K562 (cell line): ENCODE data around the gene EHMT2. TPM values are rescaled to one million over a fixed set of nuclear protein-coding genes. Genes with fewer than 3 reads are reported as not detected.
A peak's percentile ranks its signal among the peaks of the same experiment; 100 is the strongest.

Experiments used
- EP400 ChIP-seq: fragments of 450-650 bp; IDR thresholded peaks from 2 replicates; pipeline ENCODE4 v1.6.1; 2017; ENCODE audit warnings: antibody characterized with exemption, mild to moderate bottlenecking, moderate library complexity
- HDAC2 ChIP-seq: fragments of 450-650 bp; IDR thresholded peaks from 2 replicates; pipeline ENCODE4 v1.6.1; 2016; ENCODE audit warnings: mild to moderate bottlenecking
- JUND ChIP-seq, 2 experiments: IDR thresholded peaks; 2 replicates in 1 of 2; 3 replicates in 1 of 2; pipeline ENCODE4 v1.6.1; 2011; ENCODE audit warnings: borderline replicate concordance in 2 of 2, low read depth in 2 of 2, low read length in 2 of 2, improper control_type of control experiment in 1 of 2, missing biosample characterization in 1 of 2, missing genetic modification characterization in 1 of 2, missing genetic modification reagents in 1 of 2
- KDM4B ChIP-seq, 2 experiments: fragments of 450-650 bp in 1 of 2; sonication (generic) in 1 of 2; IDR thresholded peaks; 2 replicates each; pipeline ENCODE4 v1.6.1; 2016 to 2017; ENCODE audit warnings: borderline replicate concordance in 2 of 2, antibody characterized with exemption in 1 of 2, low read depth in 1 of 2, mild to moderate bottlenecking in 1 of 2
- PTTG1 ChIP-seq: fragments of 450-650 bp; IDR thresholded peaks from 2 replicates; pipeline ENCODE4 v1.6.1; 2016; ENCODE audit warnings: low read depth, mild to moderate bottlenecking, missing genetic modification characterization, missing compliant biosample characterization
- RBM15 ChIP-seq: fragments of 200-400 bp; formaldehyde crosslinking; IDR thresholded peaks from 2 replicates; pipeline ENCODE4 v1.6.1; 2018; ENCODE audit warnings: mild to moderate bottlenecking, low read length, moderate library complexity; ENCODE audit not compliant: insufficient read depth
- RBM22 ChIP-seq: fragments of 200-400 bp; formaldehyde crosslinking; IDR thresholded peaks from 2 replicates; pipeline ENCODE4 v1.6.1; 2018; ENCODE audit warnings: low read length, low read depth; ENCODE audit not compliant: poor library complexity, severe bottlenecking
- TCFL5 ChIP-seq: fragments of 250-450 bp; sonication (Bioruptor Pico); conservative IDR thresholded peaks from 2 replicates; pipeline ENCODE4 v1.6.1; 2021; ENCODE audit warnings: mild to moderate bottlenecking, moderate library complexity, matching md5 sums
- ZBTB1 ChIP-seq: sonication (generic); formaldehyde crosslinking; IDR thresholded peaks from 2 replicates; pipeline ENCODE4 v1.8.1; 2023; ENCODE audit warnings: missing genetic modification reagents, low read depth, mild to moderate bottlenecking, borderline replicate concordance
- ZBTB26 ChIP-seq: fragments of 450-650 bp; formaldehyde crosslinking; IDR thresholded peaks from 2 replicates; pipeline ENCODE4 v1.4.0; 2022; ENCODE audit warnings: missing genetic modification characterization
- ZNF436 ChIP-seq: fragments of 250-450, 450-650 bp; sonication (Bioruptor Pico); formaldehyde crosslinking; IDR thresholded peaks from 2 replicates; pipeline ENCODE4 v1.7.0; 2020; ENCODE audit warnings: mild to moderate bottlenecking
- ZNF695 ChIP-seq: fragments of 450-650 bp; formaldehyde crosslinking; IDR thresholded peaks from 2 replicates; pipeline ENCODE4 v1.4.0; 2020; ENCODE audit warnings: mild to moderate bottlenecking, moderate library complexity
- polyA plus RNA-seq, 8 experiments: library from polyadenylated mRNA; depleted of rRNA in 4 of 8; stranded (reverse) in 5 of 8; unstranded in 3 of 8; fragments of >200 nt; fragmentation: Nextera tagmentation in 2 of 8; fragmentation: Illumina TruSeq in 1 of 8; extraction: Ambion mirVana in 2 of 8; extraction: Trizol in 1 of 8; gene quantifications; 2 replicates each; pipeline versions ENCODE4 v1.2.1 to v1.2.3, GENCODE V29; 2011 to 2014; ENCODE audit warnings: inconsistent platforms in 1 of 8, missing spikeins in 1 of 8
- total RNA-seq, 7 experiments: library from RNA; depleted of rRNA in 6 of 7; stranded (reverse); fragments of >200 nt in 6 of 7; fragmentation: Illumina TruSeq in 2 of 7; extraction: Trizol in 2 of 7; gene quantifications; 2 replicates each; pipeline versions ENCODE4 v1.2.1 to v1.2.3, GENCODE V29; 2011 to 2021; ENCODE audit warnings: low replicate concordance in 1 of 7
- TF ChIP-seq, protein P1 (sequence below): sonication (generic); formaldehyde crosslinking; IDR thresholded peaks from 2 replicates; pipeline ENCODE4 v1.8.1; 2022; ENCODE audit warnings: missing genetic modification reagents
- TF ChIP-seq, protein P2 (sequence below): fragments of 450-650 bp; formaldehyde crosslinking; IDR thresholded peaks from 2 replicates; pipeline ENCODE4 v1.4.0; 2022; ENCODE audit warnings: missing genetic modification characterization
- TF ChIP-seq, protein P3 (sequence below): fragments of 250-450 bp; sonication (Bioruptor Pico); IDR thresholded peaks from 2 replicates; pipeline ENCODE4 v1.4.0; 2020

Gene EHMT2
- total and polyA plus RNA-seq, 9 of the 15 experiments (the other 6 are each of a cell fraction or from before 2014, with no cell fraction given): 2.1 to 63.8 (median 38.5) TPM

DNA sequence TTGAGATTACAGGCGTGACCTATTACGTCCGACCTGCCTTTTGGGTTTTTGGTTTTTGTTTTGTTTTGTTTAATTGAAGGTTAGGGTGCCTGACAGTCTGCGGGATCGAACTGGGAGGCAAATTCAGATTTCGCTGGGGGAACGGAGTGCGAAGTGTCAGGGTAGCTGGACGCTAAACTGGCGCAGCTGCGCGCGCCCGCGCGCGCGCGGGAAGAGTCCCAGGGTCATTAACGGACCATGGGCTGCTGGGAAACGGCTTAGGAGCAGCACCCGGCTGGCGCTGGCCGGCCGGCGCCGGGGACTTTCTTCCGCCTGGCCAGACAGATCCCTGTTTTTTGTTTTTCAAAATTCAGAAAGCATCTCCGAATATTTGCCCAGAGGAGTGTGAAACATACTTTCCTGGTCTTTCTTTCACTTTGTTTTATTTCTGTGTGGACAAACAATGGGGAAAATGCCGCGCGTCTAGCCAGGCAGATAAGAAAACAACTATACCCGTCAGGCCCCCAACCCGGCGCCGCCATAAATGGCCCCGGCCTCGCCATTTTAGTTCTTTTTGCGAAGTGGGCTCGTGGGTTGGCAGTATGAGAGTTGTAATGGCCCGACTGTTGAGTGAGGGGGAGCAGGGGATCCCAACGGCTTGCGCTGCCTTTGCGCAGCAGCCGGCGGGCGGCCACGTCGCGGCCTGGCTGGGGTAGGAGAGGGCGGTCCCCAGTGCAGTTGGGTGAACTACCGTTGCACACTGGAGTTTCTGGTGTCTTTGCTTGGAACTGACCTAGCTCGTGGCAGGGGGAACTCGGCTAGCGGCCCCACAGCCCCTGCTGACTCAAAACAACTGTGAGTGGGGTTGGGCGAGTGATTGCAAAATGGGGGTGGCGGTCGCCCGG, 62.9 kb downstream of the EHMT2 start (continued):
- TF ChIP-seq KDM4B (IDR thresholded peaks at IDR 0.05; ENCODE audit: borderline replicate concordance in 2 of 2, low read depth in 1 of 2): peak in 1 of 2 experiments; percentile 85; a peak in 2 of 4 replicates
- TF ChIP-seq ZNF436 (CRISPR knock-in tag): peak; percentile 74; the same call in 1 of the 2 replicates
- TF ChIP-seq HDAC2: peak; percentile 89
- no peak for TF ChIP-seq EP400
- TF ChIP-seq, protein P1, sequence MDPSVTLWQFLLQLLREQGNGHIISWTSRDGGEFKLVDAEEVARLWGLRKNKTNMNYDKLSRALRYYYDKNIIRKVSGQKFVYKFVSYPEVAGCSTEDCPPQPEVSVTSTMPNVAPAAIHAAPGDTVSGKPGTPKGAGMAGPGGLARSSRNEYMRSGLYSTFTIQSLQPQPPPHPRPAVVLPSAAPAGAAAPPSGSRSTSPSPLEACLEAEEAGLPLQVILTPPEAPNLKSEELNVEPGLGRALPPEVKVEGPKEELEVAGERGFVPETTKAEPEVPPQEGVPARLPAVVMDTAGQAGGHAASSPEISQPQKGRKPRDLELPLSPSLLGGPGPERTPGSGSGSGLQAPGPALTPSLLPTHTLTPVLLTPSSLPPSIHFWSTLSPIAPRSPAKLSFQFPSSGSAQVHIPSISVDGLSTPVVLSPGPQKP: no peak
- TF ChIP-seq, protein P2, sequence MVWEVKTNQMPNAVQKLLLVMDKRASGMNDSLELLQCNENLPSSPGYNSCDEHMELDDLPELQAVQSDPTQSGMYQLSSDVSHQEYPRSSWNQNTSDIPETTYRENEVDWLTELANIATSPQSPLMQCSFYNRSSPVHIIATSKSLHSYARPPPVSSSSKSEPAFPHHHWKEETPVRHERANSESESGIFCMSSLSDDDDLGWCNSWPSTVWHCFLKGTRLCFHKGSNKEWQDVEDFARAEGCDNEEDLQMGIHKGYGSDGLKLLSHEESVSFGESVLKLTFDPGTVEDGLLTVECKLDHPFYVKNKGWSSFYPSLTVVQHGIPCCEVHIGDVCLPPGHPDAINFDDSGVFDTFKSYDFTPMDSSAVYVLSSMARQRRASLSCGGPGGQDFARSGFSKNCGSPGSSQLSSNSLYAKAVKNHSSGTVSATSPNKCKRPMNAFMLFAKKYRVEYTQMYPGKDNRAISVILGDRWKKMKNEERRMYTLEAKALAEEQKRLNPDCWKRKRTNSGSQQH: peak; percentile 97
- TF ChIP-seq ZBTB26: peak; percentile 97
- peak; percentile 98 for TF ChIP-seq RBM22
- no peak; the same call in 1 of the 2 replicates for TF ChIP-seq JUND (IDR thresholded peaks at IDR 0.05; ENCODE audit: borderline replicate concordance, low read depth, low read length)
- peak; percentile 62; the same call in 2 of the 3 replicates for TF ChIP-seq JUND (tag; IDR thresholded peaks at IDR 0.05; ENCODE audit: borderline replicate concordance, low read depth, low read length)
- no peak for TF ChIP-seq RBM15
- TF ChIP-seq ZBTB1 (CRISPR knock-in tag): peak; percentile 91
- peak; percentile 43; the same call in 1 of the 2 replicates for TF ChIP-seq ZNF695 (CRISPR knock-in tag)
- no peak for TF ChIP-seq PTTG1
- no peak for TF ChIP-seq TCFL5 (CRISPR knock-in tag)
- TF ChIP-seq, protein P3, sequence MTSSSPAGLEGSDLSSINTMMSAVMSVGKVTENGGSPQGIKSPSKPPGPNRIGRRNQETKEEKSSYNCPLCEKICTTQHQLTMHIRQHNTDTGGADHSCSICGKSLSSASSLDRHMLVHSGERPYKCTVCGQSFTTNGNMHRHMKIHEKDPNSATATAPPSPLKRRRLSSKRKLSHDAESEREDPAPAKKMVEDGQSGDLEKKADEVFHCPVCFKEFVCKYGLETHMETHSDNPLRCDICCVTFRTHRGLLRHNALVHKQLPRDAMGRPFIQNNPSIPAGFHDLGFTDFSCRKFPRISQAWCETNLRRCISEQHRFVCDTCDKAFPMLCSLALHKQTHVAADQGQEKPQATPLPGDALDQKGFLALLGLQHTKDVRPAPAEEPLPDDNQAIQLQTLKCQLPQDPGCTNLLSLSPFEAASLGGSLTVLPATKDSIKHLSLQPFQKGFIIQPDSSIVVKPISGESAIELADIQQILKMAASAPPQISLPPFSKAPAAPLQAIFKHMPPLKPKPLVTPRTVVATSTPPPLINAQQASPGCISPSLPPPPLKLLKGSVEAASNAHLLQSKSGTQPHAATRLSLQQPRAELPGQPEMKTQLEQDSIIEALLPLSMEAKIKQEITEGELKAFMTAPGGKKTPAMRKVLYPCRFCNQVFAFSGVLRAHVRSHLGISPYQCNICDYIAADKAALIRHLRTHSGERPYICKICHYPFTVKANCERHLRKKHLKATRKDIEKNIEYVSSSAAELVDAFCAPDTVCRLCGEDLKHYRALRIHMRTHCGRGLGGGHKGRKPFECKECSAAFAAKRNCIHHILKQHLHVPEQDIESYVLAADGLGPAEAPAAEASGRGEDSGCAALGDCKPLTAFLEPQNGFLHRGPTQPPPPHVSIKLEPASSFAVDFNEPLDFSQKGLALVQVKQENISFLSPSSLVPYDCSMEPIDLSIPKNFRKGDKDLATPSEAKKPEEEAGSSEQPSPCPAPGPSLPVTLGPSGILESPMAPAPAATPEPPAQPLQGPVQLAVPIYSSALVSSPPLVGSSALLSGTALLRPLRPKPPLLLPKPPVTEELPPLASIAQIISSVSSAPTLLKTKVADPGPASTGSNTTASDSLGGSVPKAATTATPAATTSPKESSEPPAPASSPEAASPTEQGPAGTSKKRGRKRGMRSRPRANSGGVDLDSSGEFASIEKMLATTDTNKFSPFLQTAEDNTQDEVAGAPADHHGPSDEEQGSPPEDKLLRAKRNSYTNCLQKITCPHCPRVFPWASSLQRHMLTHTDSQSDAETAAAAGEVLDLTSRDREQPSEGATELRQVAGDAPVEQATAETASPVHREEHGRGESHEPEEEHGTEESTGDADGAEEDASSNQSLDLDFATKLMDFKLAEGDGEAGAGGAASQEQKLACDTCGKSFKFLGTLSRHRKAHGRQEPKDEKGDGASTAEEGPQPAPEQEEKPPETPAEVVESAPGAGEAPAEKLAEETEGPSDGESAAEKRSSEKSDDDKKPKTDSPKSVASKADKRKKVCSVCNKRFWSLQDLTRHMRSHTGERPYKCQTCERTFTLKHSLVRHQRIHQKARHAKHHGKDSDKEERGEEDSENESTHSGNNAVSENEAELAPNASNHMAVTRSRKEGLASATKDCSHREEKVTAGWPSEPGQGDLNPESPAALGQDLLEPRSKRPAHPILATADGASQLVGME (CRISPR knock-in tag): peak; percentile 92
